SH-SY5Y (cell line): ENCODE measurements around the gene IQCE.

Source experiments
- GATA2 ChIP-seq: IDR thresholded peaks from 2 replicates; pipeline ENCODE4 v1.6.1; 2011; ENCODE audit warnings: mild to moderate bottlenecking, low read depth, low read length
- GATA3 ChIP-seq: IDR thresholded peaks from 2 replicates; pipeline ENCODE4 v1.6.1; 2011; ENCODE audit warnings: low read depth, mild to moderate bottlenecking, low read length, moderate library complexity

DNA sequence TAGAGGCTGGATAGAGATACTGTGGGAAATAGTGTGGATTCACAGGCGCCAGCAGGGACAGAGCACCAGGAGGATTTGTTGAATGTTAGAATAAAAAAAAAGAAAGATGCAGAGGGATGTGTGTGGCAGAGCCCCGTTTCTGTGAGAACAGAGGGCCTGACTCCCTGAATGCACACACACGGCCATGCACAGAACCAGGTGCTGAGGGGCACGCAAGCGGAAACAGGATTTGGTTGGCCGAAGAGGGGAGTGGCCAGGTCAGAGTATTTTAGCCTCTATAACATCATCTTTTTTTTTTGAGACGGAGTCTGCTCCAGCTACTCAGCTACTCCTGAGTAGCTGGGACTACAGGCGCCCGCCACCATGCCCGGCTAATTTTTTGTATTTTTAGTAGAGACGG, 21.9 kb downstream of the IQCE start:
- TF ChIP-seq GATA2 (no peak), GATA3 (no peak)
